Stomach (tissue), 9 donors: ENCODE measurements around the gene AFP. TPM values are rescaled to one million over a fixed set of nuclear protein-coding genes. Genes with fewer than 3 reads are reported as not detected.

ENCODE experiments used
- DNase-seq, 2 donors: peaks; one replicate each; pipeline versions ENCODE4 v3.0.0 to v3.0.0-alpha.2; 2013 to 2019
- H3K27ac ChIP-seq, 5 donors: fragments of 200-600 bp in 4 of 5; sonication (generic) in 4 of 5; one replicate each; pipeline ENCODE4 v1.5.1; 2013 to 2019; ENCODE audit warnings: mild to moderate bottlenecking in 1 of 5, moderate library complexity in 1 of 5
- H3K27me3 ChIP-seq, 3 donors: fragments of 200-600 bp; sonication (generic); one replicate each; pipeline ENCODE4 v1.5.1; 2017 to 2019; ENCODE audit warnings: mixed run types in 1 of 3
- H3K36me3 ChIP-seq, 4 donors: fragments of 200-600 bp; sonication (generic); 1 replicate in 3 of 4; 2 replicates in 1 of 4; pipeline ENCODE4 v1.5.1; 2016 to 2019
- H3K4me1 ChIP-seq, 4 donors: fragments of 200-600 bp; sonication (generic); one replicate each; pipeline ENCODE4 v1.5.1; 2016 to 2019
- H3K4me3 ChIP-seq, 4 donors: fragments of 200-600 bp; sonication (generic) in 3 of 4; one replicate each; pipeline ENCODE4 v1.5.1; 2016 to 2019; ENCODE audit warnings: mild to moderate bottlenecking in 1 of 4
- H3K9me3 ChIP-seq, 4 donors: fragments of 200-600 bp; sonication (generic); one replicate each; pipeline ENCODE4 v1.5.1; 2016 to 2019
- EP300 ChIP-seq: sonication (generic); formaldehyde crosslinking; IDR thresholded peaks from one replicate; pipeline ENCODE4 v1.6.1; 2017; ENCODE audit warnings: antibody characterized with exemption
- POLR2A ChIP-seq, 4 donors: fragments of 450-650 bp; IDR thresholded peaks; one replicate each; pipeline ENCODE4 v1.6.1; 2016; ENCODE audit warnings: antibody characterized with exemption in 4 of 4, control low read depth in 2 of 4, mild to moderate bottlenecking in 1 of 4, moderate library complexity in 1 of 4
- POLR2AphosphoS5 ChIP-seq, 3 donors: sonication (generic); formaldehyde crosslinking; IDR thresholded peaks; one replicate each; pipeline ENCODE4 v1.6.1; 2016; ENCODE audit warnings: antibody characterized with exemption in 3 of 3
- WGBS, 5 donors: extraction: QIAGEN DNeasy Blood & Tissue Kit in 3 of 5; methylation state at CpG; one replicate each; pipeline versions ENCODE4 v1.1.5 to v1.1.7; 2013 to 2018; 5-methylcytosine and 5-hydroxymethylcytosine counted together
- intact Hi-C: fragments of 100-400 bp; cut with DNase I; formaldehyde crosslinking; loops from one replicate; pipeline ENCODE4 v1.15.1; 2023; ENCODE audit warnings: low total_unique reads
- polyA plus RNA-seq, 3 donors: library from polyadenylated mRNA; stranded (reverse); fragments of 200-250 nt; gene quantifications; one replicate each; pipeline ENCODE4 v1.2.3, GENCODE V29; 2013
- total RNA-seq, 5 donors: library from RNA; depleted of rRNA; stranded (reverse); fragments of >200 nt; gene quantifications; one replicate each; pipeline versions ENCODE4 v1.1.0 to v1.2.3, GENCODE V29; 2014 to 2016
- TF ChIP-seq, protein P1 (sequence below), 7 experiments: fragments of 450-650 bp in 4 of 7; fragments of 200-600 bp in 3 of 7; sonication (generic) in 3 of 7; IDR thresholded peaks; one replicate each; pipeline ENCODE4 v1.5.1; 2016 to 2019; ENCODE audit warnings: antibody characterized with exemption in 7 of 7, control low read depth in 2 of 7, mild to moderate bottlenecking in 1 of 7
- donor health status: healthy with polysubstance abuse.
- donor health status: Bipolar disorder and iron deficiency.
- donor health status: healthy.

AFP gene
- total and polyA plus RNA-seq, 8 donors = 2.6 TPM; not detected in 7

- H3K4me3 ChIP-seq = no peak overlapping the region
- no peak for DNase-seq
- 75 to 82% (median 77%) methylated on average over 7 of the region's 7 CpGs for WGBS, 5 donors
- no peak for TF ChIP-seq POLR2AphosphoS5 (IDR thresholded peaks at IDR 0.05)
- TF ChIP-seq, protein P1, sequence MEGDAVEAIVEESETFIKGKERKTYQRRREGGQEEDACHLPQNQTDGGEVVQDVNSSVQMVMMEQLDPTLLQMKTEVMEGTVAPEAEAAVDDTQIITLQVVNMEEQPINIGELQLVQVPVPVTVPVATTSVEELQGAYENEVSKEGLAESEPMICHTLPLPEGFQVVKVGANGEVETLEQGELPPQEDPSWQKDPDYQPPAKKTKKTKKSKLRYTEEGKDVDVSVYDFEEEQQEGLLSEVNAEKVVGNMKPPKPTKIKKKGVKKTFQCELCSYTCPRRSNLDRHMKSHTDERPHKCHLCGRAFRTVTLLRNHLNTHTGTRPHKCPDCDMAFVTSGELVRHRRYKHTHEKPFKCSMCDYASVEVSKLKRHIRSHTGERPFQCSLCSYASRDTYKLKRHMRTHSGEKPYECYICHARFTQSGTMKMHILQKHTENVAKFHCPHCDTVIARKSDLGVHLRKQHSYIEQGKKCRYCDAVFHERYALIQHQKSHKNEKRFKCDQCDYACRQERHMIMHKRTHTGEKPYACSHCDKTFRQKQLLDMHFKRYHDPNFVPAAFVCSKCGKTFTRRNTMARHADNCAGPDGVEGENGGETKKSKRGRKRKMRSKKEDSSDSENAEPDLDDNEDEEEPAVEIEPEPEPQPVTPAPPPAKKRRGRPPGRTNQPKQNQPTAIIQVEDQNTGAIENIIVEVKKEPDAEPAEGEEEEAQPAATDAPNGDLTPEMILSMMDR (IDR thresholded peaks at IDR 0.05) = no peak
- TF ChIP-seq POLR2A (IDR thresholded peaks at IDR 0.05) = no peak
- no peak for TF ChIP-seq EP300
- no peaks in the 10 kb centered on the region for H3K36me3 ChIP-seq
- no peaks in the 10 kb centered on the region for H3K27me3 ChIP-seq
- no peaks in the 10 kb centered on the region for H3K9me3 ChIP-seq
- no peaks in the 10 kb centered on the region for H3K4me1 ChIP-seq
- intact Hi-C loops = no loop called here
- H3K27ac ChIP-seq = no peak overlapping the region
Observed at GRCh38 chr4:73419106-73420038, 16.6 kb upstream of the AFP start.

GRCh38 chr4:73420615-73421014, 15.4 kb upstream of the AFP start:
- Histone ChIP-seq H3K27ac (no peak overlapping the region), H3K9me3 (no peaks in the 10 kb centered on the region), H3K4me3 (no peak overlapping the region), H3K4me1 (no peaks in the 10 kb centered on the region), H3K27me3 (no peaks in the 10 kb centered on the region), H3K36me3 (no peaks in the 10 kb centered on the region)
- intact Hi-C loops = no loop called here
- DNase-seq = no peak
- 89 to 94% (median 91%) methylated on average over 2 of the region's 2 CpGs for WGBS, 5 donors
- TF ChIP-seq EP300 (no peak), POLR2A (IDR thresholded peaks at IDR 0.05) (no peak), POLR2AphosphoS5 (IDR thresholded peaks at IDR 0.05) (no peak)
- TF ChIP-seq, protein P1 (IDR thresholded peaks at IDR 0.05) = no peak

GRCh38 chr4:73421708-73422457, 14.1 kb upstream of the AFP start:
- Histone ChIP-seq H3K27me3 (no peaks in the 10 kb centered on the region), H3K4me3 (no peak overlapping the region), H3K4me1 (no peaks in the 10 kb centered on the region), H3K9me3 (no peaks in the 10 kb centered on the region), H3K36me3 (no peaks in the 10 kb centered on the region), H3K27ac (no peak overlapping the region)
- no peak for TF ChIP-seq POLR2AphosphoS5 (IDR thresholded peaks at IDR 0.05)
- no peak for TF ChIP-seq POLR2A (IDR thresholded peaks at IDR 0.05)
- no peak for TF ChIP-seq EP300
- TF ChIP-seq, protein P1 (IDR thresholded peaks at IDR 0.05) = no peak
- intact Hi-C loops = no loop called here
- no peak for DNase-seq

- H3K27me3 ChIP-seq = no peaks in the 10 kb centered on the region
- H3K4me1 ChIP-seq = no peaks in the 10 kb centered on the region
- no peak overlapping the region for H3K27ac ChIP-seq
- intact Hi-C loops = no loop called here
- WGBS, 5 donors = 65 to 85% (median 72%) methylated on average over 4 of the region's 4 CpGs
- H3K4me3 ChIP-seq = no peak overlapping the region
- no peaks in the 10 kb centered on the region for H3K36me3 ChIP-seq
- H3K9me3 ChIP-seq = no peaks in the 10 kb centered on the region
- TF ChIP-seq POLR2AphosphoS5 (IDR thresholded peaks at IDR 0.05) = no peak
- TF ChIP-seq EP300 = no peak
- no peak for TF ChIP-seq POLR2A (IDR thresholded peaks at IDR 0.05)
- TF ChIP-seq, protein P1 (IDR thresholded peaks at IDR 0.05) = no peak
- DNase-seq = no peak
Observed at GRCh38 chr4:73422458-73422752, 13.6 kb upstream of the AFP start.
